Measurements from ENCODE around the gene PDZD2.

DNA sequence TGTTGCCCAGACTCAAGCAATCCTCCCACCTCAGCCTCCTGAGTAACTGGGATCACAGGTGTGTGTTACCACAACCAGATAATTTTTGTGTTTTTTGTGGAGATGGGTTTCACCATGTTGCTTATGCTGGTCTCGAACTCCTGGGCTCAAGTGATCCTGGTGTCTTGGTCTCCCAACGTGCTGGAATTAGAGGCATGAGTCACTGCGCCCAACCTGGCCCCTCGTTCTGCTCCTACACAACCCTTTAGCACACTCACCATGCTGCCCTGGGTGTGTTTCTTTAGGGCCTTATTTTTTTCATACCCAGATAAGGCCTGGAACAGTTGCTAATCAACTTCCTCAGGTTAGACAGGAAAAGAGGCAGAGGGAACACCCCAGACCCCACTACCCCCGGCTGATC is 2.6 kb downstream of the PDZD2 start:
- TF ChIP-seq, protein P1, sequence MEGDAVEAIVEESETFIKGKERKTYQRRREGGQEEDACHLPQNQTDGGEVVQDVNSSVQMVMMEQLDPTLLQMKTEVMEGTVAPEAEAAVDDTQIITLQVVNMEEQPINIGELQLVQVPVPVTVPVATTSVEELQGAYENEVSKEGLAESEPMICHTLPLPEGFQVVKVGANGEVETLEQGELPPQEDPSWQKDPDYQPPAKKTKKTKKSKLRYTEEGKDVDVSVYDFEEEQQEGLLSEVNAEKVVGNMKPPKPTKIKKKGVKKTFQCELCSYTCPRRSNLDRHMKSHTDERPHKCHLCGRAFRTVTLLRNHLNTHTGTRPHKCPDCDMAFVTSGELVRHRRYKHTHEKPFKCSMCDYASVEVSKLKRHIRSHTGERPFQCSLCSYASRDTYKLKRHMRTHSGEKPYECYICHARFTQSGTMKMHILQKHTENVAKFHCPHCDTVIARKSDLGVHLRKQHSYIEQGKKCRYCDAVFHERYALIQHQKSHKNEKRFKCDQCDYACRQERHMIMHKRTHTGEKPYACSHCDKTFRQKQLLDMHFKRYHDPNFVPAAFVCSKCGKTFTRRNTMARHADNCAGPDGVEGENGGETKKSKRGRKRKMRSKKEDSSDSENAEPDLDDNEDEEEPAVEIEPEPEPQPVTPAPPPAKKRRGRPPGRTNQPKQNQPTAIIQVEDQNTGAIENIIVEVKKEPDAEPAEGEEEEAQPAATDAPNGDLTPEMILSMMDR (IDR thresholded peaks at IDR 0.05; ENCODE audit: poor library complexity): no peak
- TF ChIP-seq EZH2 (IDR thresholded peaks at IDR 0.05; ENCODE audit: borderline replicate concordance) (no peak), EZH2phosphoT487 (IDR thresholded peaks at IDR 0.05; ENCODE audit: low read depth, severe bottlenecking, unreplicated experiment) (no peak)

Measured in hepatocyte (in vitro differentiated cells).